ENCODE results near the gene COL7A1.

COL7A1 gene

DNA sequence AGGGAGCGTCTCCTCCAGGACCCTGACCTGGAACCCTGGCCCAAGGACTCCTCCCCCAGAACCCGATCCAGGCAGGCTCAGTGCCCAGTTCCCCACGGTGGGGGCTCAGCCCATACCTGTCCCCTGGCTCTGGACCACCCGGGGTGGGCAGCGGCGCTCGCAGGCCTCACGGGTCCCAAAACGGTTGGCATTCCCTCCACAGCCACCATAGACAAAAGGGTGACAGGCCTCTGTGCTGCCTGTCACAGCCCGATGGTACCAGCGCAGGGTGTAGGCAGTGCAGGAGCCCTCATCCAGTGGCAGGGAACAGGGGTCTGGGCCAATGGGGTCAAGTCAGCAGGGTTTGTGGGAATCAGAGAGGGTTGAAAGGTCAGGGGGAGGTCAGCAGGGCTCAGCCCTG lies 30.5 kb downstream of the COL7A1 start:
- Histone ChIP-seq H3K4me3 (ENCODE audit: insufficient read depth, low read depth, low read length) (no peak overlapping the region), H3K27ac (ENCODE audit: insufficient read depth, low read depth, low read length, poor library complexity, severe bottlenecking) (no peak overlapping the region), H3K9me3 (ENCODE audit: control insufficient read depth, low read length) (no peaks in the 10 kb centered on the region), H3K36me3 (ENCODE audit: control insufficient read depth, insufficient read depth, low read length) (no peaks in the 10 kb centered on the region), H3K27me3 (ENCODE audit: control insufficient read depth, insufficient read depth, low read length, poor library complexity, severe bottlenecking) (no peaks in the 10 kb centered on the region), H3K4me1 (ENCODE audit: control insufficient read depth, insufficient read depth, low read length) (peaks cover 32% of the 10 kb centered on the region)
- WGBS, 2 experiments, result 91 to 95% methylated on average over 11 of the region's 11 CpGs

DNA sequence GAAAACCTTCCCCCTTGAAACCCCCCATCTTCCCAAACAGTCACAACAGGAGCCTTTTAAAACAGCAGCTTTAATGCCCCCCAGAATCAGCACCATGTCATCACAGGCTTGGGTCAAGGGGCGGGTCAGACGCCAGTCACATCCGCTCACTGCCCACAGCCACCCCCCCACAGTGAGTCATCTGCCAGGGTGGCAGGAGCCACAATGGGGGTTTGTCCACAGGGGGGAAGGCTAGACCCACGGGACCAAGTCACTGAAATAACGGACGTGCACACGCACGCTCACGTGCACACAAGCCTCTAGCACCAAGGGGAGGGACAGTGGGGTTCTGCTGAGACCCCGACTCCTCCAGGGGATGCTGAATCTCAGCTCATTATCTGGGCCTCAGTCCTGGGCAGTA lies 31.1 kb downstream of the COL7A1 start:
- 90% methylated on average over 10 of the region's 10 CpGs for WGBS, 2 experiments
- Histone ChIP-seq H3K36me3 (ENCODE audit: control insufficient read depth, insufficient read depth, low read length) (no peaks in the 10 kb centered on the region), H3K4me3 (ENCODE audit: insufficient read depth, low read depth, low read length) (no peak overlapping the region), H3K27me3 (ENCODE audit: control insufficient read depth, insufficient read depth, low read length, poor library complexity, severe bottlenecking) (no peaks in the 10 kb centered on the region), H3K9me3 (ENCODE audit: control insufficient read depth, low read length) (no peaks in the 10 kb centered on the region), H3K27ac (ENCODE audit: insufficient read depth, low read depth, low read length, poor library complexity, severe bottlenecking) (no peak overlapping the region), H3K4me1 (ENCODE audit: control insufficient read depth, insufficient read depth, low read length) (peaks cover 33% of the 10 kb centered on the region)

DNA sequence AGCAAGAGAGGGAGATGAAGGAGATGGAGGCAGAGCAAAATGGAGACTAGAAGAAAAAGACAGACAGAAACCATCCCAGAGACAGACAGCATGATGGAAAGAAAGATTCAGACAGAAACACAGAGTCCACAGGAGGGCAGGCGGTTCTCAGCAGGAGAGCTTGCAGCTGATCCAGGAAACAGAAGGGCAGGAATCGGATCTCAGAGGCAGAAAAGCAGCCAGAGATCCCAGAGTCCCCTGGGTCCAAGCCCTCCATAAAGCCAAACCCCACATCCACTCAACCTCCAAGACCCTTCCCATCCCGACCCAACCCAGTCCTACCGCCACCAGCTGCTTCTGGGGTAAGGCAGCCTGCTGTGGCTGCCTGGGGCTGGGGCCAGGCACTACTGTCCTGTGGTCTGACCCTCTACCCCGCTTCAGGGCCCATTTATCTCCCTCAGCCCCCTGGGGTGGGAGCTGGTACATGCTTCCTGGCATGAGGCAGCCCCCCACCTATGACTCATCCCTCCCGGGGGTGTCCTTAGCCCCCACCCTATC lies 31.7 kb downstream of the COL7A1 start, which contains the start of gene UCN2:
UCN2 (minus strand) TSS at position 400 of the 537 bp plus-strand sequence. CDS start 657 bp downstream, outside the sequence.
- Histone ChIP-seq H3K4me1 (ENCODE audit: control insufficient read depth, insufficient read depth, low read length) (peaks cover 33% of the 10 kb centered on the region), H3K27ac (ENCODE audit: insufficient read depth, low read depth, low read length, poor library complexity, severe bottlenecking) (peak within 1 kb of the TSS; percentile 65), H3K4me3 (ENCODE audit: insufficient read depth, low read depth, low read length) (no peak within 1 kb of the TSS), H3K9me3 (ENCODE audit: control insufficient read depth, low read length) (no peaks in the 10 kb centered on the region), H3K36me3 (ENCODE audit: control insufficient read depth, insufficient read depth, low read length) (no peaks in the 10 kb centered on the region), H3K27me3 (ENCODE audit: control insufficient read depth, insufficient read depth, low read length, poor library complexity, severe bottlenecking) (no peaks in the 10 kb centered on the region)
- 64 to 67% methylated on average over 6 of the region's 6 CpGs for WGBS, 2 experiments

DNA sequence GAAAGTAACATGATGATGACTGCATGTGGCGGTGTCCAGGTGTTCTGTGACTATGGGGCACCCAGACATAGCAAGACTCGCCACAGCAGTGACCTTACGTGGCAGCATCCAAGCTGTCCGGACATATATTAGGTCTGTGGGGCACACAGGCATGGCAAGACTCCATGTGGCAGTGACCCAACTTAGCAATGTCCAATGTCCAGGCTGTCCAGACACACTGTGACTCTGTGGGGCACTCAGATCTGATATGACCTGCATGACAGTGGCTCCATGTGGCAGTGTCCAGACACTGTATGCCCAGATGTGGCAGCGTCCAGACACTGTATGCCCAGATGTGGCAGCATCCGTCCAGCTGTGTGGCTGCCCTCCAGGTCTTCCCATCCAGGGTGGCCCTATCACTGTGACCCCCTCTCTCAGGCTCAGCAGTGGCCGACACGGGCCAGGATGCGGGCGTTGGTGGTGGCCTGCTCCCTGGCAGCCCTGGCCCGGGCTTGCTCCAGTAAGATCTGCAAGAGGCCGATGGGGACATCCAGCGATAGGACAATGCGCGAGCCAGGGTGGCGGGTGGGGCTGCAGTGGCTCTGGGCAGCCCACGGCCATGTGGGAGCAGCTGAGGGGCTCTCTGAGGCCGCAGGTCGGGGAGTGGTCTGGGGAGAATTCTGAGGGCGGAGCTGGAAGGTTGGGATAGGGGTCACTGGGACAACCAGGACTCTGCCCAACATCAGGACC lies 32.6 kb downstream of the COL7A1 start:
- Histone ChIP-seq H3K27me3 (ENCODE audit: control insufficient read depth, insufficient read depth, low read length, poor library complexity, severe bottlenecking) (no peaks in the 10 kb centered on the region), H3K36me3 (ENCODE audit: control insufficient read depth, insufficient read depth, low read length) (no peaks in the 10 kb centered on the region), H3K4me1 (ENCODE audit: control insufficient read depth, insufficient read depth, low read length) (peaks cover 33% of the 10 kb centered on the region), H3K4me3 (ENCODE audit: insufficient read depth, low read depth, low read length) (no peak overlapping the region), H3K9me3 (ENCODE audit: control insufficient read depth, low read length) (no peaks in the 10 kb centered on the region), H3K27ac (ENCODE audit: insufficient read depth, low read depth, low read length, poor library complexity, severe bottlenecking) (peak overlapping the region; percentile 65)
- WGBS, 2 experiments, result 95% methylated on average over 20 of the region's 20 CpGs

DNA sequence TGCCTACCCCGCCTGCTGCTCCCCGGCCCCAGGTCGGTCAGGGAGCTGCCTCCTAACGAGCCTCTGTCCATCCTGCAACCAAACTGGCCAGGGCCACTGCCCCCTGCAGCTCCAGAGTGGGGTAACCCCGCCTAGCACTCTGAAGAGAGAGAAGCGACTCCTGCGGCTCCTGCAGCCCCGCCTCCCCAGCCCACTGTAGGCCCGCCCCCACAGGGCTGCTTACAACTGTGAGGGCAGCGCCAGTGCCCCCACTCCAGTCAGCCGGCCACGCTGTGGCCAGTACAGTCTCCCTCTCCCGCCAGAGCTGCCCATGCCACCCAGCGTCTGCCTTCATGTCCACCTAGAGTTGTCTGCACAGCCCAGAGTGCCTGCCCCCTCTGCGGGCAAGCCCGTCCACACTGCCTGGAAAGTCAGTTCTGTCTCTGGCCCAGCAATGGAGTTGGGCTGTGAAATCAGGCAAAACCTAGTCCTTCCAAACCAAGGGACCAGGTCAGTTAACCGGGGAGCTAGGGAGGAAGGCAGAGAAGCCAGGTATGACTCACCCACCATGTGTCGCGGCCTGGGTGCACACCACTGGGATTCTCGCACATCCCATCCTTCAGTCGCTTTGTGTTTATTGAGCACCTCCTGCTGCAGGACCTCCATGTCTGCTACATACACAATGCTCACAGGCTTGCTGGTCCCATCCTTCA lies 33.9 kb downstream of the COL7A1 start:
- 39% methylated on average over 21 of the region's 21 CpGs for WGBS, 2 experiments
- Histone ChIP-seq H3K27ac (ENCODE audit: insufficient read depth, low read depth, low read length, poor library complexity, severe bottlenecking) (no peak overlapping the region), H3K9me3 (ENCODE audit: control insufficient read depth, low read length) (no peaks in the 10 kb centered on the region), H3K4me3 (ENCODE audit: insufficient read depth, low read depth, low read length) (no peak overlapping the region), H3K36me3 (ENCODE audit: control insufficient read depth, insufficient read depth, low read length) (no peaks in the 10 kb centered on the region), H3K27me3 (ENCODE audit: control insufficient read depth, insufficient read depth, low read length, poor library complexity, severe bottlenecking) (no peaks in the 10 kb centered on the region), H3K4me1 (ENCODE audit: control insufficient read depth, insufficient read depth, low read length) (peaks cover 35% of the 10 kb centered on the region)

DNA sequence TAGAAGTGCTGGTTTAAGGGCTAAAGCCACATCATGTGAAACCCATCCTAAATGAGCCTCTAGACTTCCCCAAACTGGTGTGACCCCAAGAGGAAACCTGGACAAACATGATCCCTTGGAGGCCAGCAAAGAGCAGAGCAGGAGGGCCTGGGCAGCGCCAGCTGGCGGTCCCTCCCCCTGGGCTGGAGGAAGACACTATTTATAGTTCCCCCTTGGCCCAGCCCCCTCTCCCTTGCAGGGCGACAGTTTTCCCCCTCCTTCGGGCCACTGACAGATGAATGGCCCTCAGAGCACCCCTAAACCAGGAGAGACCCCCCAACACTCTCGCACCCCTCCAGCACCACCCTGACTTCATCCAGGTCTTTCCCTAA lies 34.5 kb downstream of the COL7A1 start:
- WGBS, 2 experiments, result 64 to 67% methylated on average over 5 of the region's 5 CpGs
- no peak overlapping the region for H3K4me3 ChIP-seq (ENCODE audit: insufficient read depth, low read depth, low read length)
- H3K36me3 ChIP-seq (ENCODE audit: control insufficient read depth, insufficient read depth, low read length), result no peaks in the 10 kb centered on the region

DNA sequence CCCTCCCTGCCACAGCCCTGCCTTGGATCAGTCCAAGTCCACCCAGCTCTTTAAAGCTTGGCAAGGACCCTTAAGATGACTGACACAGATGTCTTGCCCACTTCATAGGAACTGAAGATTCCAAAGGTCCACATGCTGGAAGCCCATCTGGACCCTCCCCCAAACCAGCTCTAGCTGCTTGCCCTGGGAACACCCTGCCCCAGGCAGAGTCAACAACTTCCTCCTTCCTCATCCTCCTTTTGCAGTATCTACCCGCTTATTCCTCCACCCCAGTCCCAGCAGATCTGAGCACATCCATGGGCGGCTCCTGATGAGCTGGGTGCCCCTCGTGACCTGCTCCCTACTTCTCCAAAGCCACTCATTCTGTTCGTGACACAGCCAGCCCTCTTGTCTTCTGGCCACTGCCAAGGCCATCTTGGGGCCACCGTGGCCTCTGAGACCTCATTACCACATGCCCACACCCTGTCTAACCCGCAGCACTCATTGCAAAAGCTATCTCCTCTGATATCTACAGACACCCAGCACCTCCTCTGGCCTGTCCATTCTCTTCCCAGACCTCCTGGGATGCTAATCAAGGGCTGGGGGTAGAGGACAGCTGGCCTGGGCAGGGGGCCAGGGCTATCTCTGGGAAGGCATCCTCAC lies 36.5 kb downstream of the COL7A1 start:
- H3K4me1 ChIP-seq (ENCODE audit: control insufficient read depth, insufficient read depth, low read length), result peaks cover 32% of the 10 kb centered on the region
- 85 to 87% methylated on average over 6 of the region's 6 CpGs for WGBS, 2 experiments
- no peak overlapping the region for H3K4me3 ChIP-seq (ENCODE audit: insufficient read depth, low read depth, low read length)
- no peaks in the 10 kb centered on the region for H3K9me3 ChIP-seq (ENCODE audit: control insufficient read depth, low read length)
- H3K27me3 ChIP-seq (ENCODE audit: control insufficient read depth, insufficient read depth, low read length, poor library complexity, severe bottlenecking), result no peaks in the 10 kb centered on the region
- no peaks in the 10 kb centered on the region for H3K36me3 ChIP-seq (ENCODE audit: control insufficient read depth, insufficient read depth, low read length)
- H3K27ac ChIP-seq (ENCODE audit: insufficient read depth, low read depth, low read length, poor library complexity, severe bottlenecking), result no peak overlapping the region

More for the DNA sequence above, 34.5 kb downstream of the COL7A1 start:
- no peaks in the 10 kb centered on the region for H3K27me3 ChIP-seq (ENCODE audit: control insufficient read depth, insufficient read depth, low read length, poor library complexity, severe bottlenecking)
- no peak overlapping the region for H3K27ac ChIP-seq (ENCODE audit: insufficient read depth, low read depth, low read length, poor library complexity, severe bottlenecking)
- H3K9me3 ChIP-seq (ENCODE audit: control insufficient read depth, low read length), result no peaks in the 10 kb centered on the region
- H3K4me1 ChIP-seq (ENCODE audit: control insufficient read depth, insufficient read depth, low read length), result peaks cover 38% of the 10 kb centered on the region

DNA sequence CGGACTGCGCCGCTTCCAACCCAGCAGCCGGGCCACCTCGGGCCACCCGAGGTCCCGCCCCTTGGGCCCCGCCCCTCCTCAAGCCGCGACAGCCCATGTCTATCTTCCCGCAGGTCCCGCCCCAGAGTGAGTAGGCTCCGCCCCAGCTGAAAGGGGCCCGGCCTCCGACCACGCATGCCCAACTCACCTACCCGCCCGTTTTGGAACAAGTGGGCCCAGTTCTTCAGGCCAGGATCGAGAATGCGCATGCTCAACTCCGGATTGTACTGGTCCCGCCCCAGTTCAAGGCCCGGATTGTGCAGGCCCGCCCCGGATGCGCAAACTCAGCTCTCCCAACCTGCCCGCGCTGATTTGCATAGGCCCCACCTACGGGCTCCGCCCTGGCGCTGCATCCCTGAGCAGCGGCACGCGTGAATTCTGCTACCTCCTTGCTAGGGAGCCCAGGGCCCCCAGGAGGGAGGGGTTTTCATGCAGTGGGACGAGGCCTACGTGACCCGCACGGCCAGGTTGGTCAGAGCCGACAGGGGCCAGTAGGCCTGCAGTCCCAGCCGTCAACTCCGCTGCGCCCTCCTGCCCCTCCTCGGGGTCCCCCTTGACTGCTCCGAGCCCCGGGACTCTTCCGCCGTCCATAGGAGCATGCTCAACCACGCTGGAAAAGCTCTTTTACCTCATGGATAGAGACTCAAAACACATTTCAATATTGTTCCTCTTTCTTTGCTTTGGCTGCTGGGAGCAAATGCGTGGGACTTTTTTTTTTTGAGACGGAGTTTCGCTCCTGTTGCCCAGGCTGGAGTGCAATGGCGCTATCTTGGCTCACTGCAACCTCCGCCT lies 38.1 kb downstream of the COL7A1 start, which contains the start of gene PFKFB4:
PFKFB4 (minus strand) TSS at position 8 of the 831 bp plus-strand sequence. CDS start 26 bp downstream, outside the sequence.
- Histone ChIP-seq H3K36me3 (ENCODE audit: control insufficient read depth, insufficient read depth, low read length) (no peaks in the 10 kb centered on the region), H3K4me1 (ENCODE audit: control insufficient read depth, insufficient read depth, low read length) (peaks cover 24% of the 10 kb centered on the region), H3K27me3 (ENCODE audit: control insufficient read depth, insufficient read depth, low read length, poor library complexity, severe bottlenecking) (no peaks in the 10 kb centered on the region), H3K9me3 (ENCODE audit: control insufficient read depth, low read length) (no peaks in the 10 kb centered on the region), H3K4me3 (ENCODE audit: insufficient read depth, low read depth, low read length) (peak within 1 kb of the TSS; percentile 57), H3K27ac (ENCODE audit: insufficient read depth, low read depth, low read length, poor library complexity, severe bottlenecking) (peak within 1 kb of the TSS; percentile 76)
- 3 to 4% methylated on average over 53 of the region's 53 CpGs for WGBS, 2 experiments

DNA sequence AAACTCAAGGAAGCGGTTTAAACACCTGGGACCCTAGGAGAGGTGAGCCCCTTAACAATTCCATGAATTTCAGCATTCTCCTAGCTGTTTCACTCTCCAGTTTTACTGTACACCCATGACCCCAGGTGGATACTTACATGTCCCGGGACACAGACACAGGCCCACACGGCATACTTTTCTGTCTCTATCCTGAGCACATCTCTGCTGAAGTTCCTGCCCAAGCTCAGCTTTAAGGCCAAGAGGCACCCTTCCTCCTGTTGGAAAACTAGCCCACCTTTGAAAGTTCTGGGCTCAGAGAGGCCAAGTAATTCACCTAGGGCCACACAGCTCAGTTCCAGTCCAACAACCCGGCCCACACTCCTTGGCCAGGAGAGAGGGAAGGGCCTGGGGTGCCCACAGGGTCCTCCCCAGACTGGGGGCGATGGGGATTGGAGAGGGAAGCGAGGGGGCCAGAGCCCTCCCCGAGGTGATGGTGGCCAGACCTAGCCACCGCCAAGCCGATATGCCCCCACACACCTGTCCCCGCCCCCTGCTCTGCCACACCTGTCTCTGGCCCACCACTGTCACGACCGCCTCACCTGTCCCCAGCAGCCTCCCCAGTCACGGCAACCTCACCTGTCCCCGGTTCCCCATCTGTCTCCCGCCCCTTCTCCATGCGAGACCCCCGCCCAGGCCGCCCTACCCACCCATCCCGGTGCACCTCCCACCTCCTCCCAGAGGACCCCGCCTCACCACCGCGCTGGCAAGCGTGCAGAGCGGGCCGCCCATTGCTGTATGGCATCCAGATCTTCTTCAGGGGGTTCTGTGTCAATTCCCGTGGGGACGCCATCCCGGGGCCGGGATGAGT lies 39.0 kb downstream of the COL7A1 start:
- WGBS, 2 experiments, result 16% methylated on average over 29 of the region's 29 CpGs
- no peak overlapping the region for H3K27ac ChIP-seq (ENCODE audit: insufficient read depth, low read depth, low read length, poor library complexity, severe bottlenecking)

More for the DNA sequence above, 39.0 kb downstream of the COL7A1 start:
- Histone ChIP-seq H3K36me3 (ENCODE audit: control insufficient read depth, insufficient read depth, low read length) (no peaks in the 10 kb centered on the region), H3K9me3 (ENCODE audit: control insufficient read depth, low read length) (no peaks in the 10 kb centered on the region), H3K4me1 (ENCODE audit: control insufficient read depth, insufficient read depth, low read length) (peaks cover 24% of the 10 kb centered on the region), H3K27me3 (ENCODE audit: control insufficient read depth, insufficient read depth, low read length, poor library complexity, severe bottlenecking) (no peaks in the 10 kb centered on the region), H3K4me3 (ENCODE audit: insufficient read depth, low read depth, low read length) (peak overlapping the region; percentile 57)
